ENCODE data around the gene AANAT.

Gene AANAT

GRCh38 chr17:76485569-76485968 lies 18.2 kb downstream of the AANAT start:
- DNase-seq (ENCODE audit: low read depth in 2 of 2) = peak in 1 of 2 donors; percentile 65
- H3K4me3 ChIP-seq (replicated peaks in 1 of 2; ENCODE audit: low read depth in 2 of 2, low read length in 2 of 2) = no peak overlapping the region
- TF ChIP-seq CTCF (IDR thresholded peaks at IDR 0.05; ENCODE audit: low read depth, low read length) = no peak

- H3K4me3 ChIP-seq (replicated peaks in 1 of 2; ENCODE audit: low read depth in 2 of 2, low read length in 2 of 2) = no peak overlapping the region
- no peak for DNase-seq (ENCODE audit: low read depth in 2 of 2)
- TF ChIP-seq CTCF (IDR thresholded peaks at IDR 0.05; ENCODE audit: low read depth, low read length) = no peak
Measured at GRCh38 chr17:76487451-76488192, 20.2 kb downstream of the AANAT start.

- no peak overlapping the region for H3K4me3 ChIP-seq (replicated peaks in 1 of 2; ENCODE audit: low read depth in 2 of 2, low read length in 2 of 2)
- TF ChIP-seq CTCF (IDR thresholded peaks at IDR 0.05; ENCODE audit: low read depth, low read length) = no peak
- DNase-seq (ENCODE audit: low read depth in 2 of 2) = no peak
Measured at GRCh38 chr17:76490112-76490710, 22.8 kb downstream of the AANAT start.

GRCh38 chr17:76491271-76492122 lies 24.1 kb downstream of the AANAT start:
- H3K4me3 ChIP-seq (replicated peaks in 1 of 2; ENCODE audit: low read depth in 2 of 2, low read length in 2 of 2) = no peak overlapping the region
- no peak for TF ChIP-seq CTCF (IDR thresholded peaks at IDR 0.05; ENCODE audit: low read depth, low read length)
- no peak for DNase-seq (ENCODE audit: low read depth in 2 of 2)

- no peak overlapping the region for H3K4me3 ChIP-seq (replicated peaks in 1 of 2; ENCODE audit: low read depth in 2 of 2, low read length in 2 of 2)
- DNase-seq (ENCODE audit: low read depth in 2 of 2) = no peak
- TF ChIP-seq CTCF (IDR thresholded peaks at IDR 0.05; ENCODE audit: low read depth, low read length) = no peak
Measured at GRCh38 chr17:76492123-76492988, 25.0 kb downstream of the AANAT start.

- no peak for TF ChIP-seq CTCF (IDR thresholded peaks at IDR 0.05; ENCODE audit: low read depth, low read length)
Measured at GRCh38 chr17:76492989-76493501, 25.6 kb downstream of the AANAT start.

More at GRCh38 chr17:76492989-76493501, 25.6 kb downstream of the AANAT start:
- DNase-seq (ENCODE audit: low read depth in 2 of 2) = peak; percentile 88 to 92
- no peak overlapping the region for H3K4me3 ChIP-seq (replicated peaks in 1 of 2; ENCODE audit: low read depth in 2 of 2, low read length in 2 of 2)

Measured in cardiac fibroblast (primary cell).